ENCODE results near the gene PLCXD3. TPM values are rescaled to one million over a fixed set of nuclear protein-coding genes. Genes with fewer than 3 reads are reported as not detected.

Gene PLCXD3
- polyA plus RNA-seq, 1 donor (not counting 4 experiments of a cell fraction or from before 2014, with no cell fraction given), result not detected

- Histone ChIP-seq H3K4me2 (ENCODE audit: control insufficient read depth, extremely low read depth, insufficient read depth, low read depth, low read length) (no peak overlapping the region), H3K4me1 (ENCODE audit: control insufficient read depth, extremely low read depth, insufficient read depth, low read length) (no peaks in the 10 kb centered on the region), H2AFZ (ENCODE audit: control insufficient read depth, low read length) (no peak overlapping the region), H3K9ac (ENCODE audit: control insufficient read depth, extremely low read depth, insufficient read depth, low read length) (no peak overlapping the region), H3K9me3 (ENCODE audit: control insufficient read depth, low read depth, low read length) (no peaks in the 10 kb centered on the region), H3K36me3 (ENCODE audit: control insufficient read depth in 2 of 2, extremely low read depth in 1 of 2, insufficient read depth in 2 of 2, low read length in 2 of 2) (no peaks in the 10 kb centered on the region), H3K79me2 (ENCODE audit: control insufficient read depth, insufficient read depth, low read length) (no peaks in the 10 kb centered on the region), H3K4me3 (ENCODE audit: control insufficient read depth in 2 of 3, extremely low read depth in 1 of 3, insufficient read depth in 2 of 3, low read depth in 1 of 3, low read length in 3 of 3) (no peak overlapping the region), H3K27me3 (ENCODE audit: control insufficient read depth, extremely low read depth, insufficient read depth, low read length) (no peaks in the 10 kb centered on the region), H3K9me1 (ENCODE audit: control insufficient read depth, extremely low read depth, insufficient read depth, low read length) (no peaks in the 10 kb centered on the region), H3K27ac (ENCODE audit: control insufficient read depth, insufficient read depth, low read length) (no peak overlapping the region), H4K20me1 (ENCODE audit: control insufficient read depth, extremely low read depth, insufficient read depth, low read length) (no peaks in the 10 kb centered on the region)
- dilution Hi-C loops (cut with MboI; ENCODE audit: extremely low pct_ligation_motif_present, low sequenced_read_pairs), result no loop called here
- TF ChIP-seq EZH2 (IDR thresholded peaks at IDR 0.05; ENCODE audit: low read length), result no peak
- DNase-seq (ENCODE audit: low read depth, low spot score) (no peak), FAIRE-seq (no peak)
Observed at GRCh38 chr5:41432481-41433253, 77.7 kb downstream of the PLCXD3 start.

- Histone ChIP-seq H3K9me3 (ENCODE audit: control insufficient read depth, low read depth, low read length) (no peaks in the 10 kb centered on the region), H3K4me1 (ENCODE audit: control insufficient read depth, extremely low read depth, insufficient read depth, low read length) (no peaks in the 10 kb centered on the region), H3K9ac (ENCODE audit: control insufficient read depth, extremely low read depth, insufficient read depth, low read length) (no peak overlapping the region), H3K79me2 (ENCODE audit: control insufficient read depth, insufficient read depth, low read length) (no peaks in the 10 kb centered on the region), H3K4me2 (ENCODE audit: control insufficient read depth, extremely low read depth, insufficient read depth, low read depth, low read length) (no peak overlapping the region), H4K20me1 (ENCODE audit: control insufficient read depth, extremely low read depth, insufficient read depth, low read length) (no peaks in the 10 kb centered on the region), H3K27ac (ENCODE audit: control insufficient read depth, insufficient read depth, low read length) (no peak overlapping the region), H2AFZ (ENCODE audit: control insufficient read depth, low read length) (no peak overlapping the region), H3K4me3 (ENCODE audit: control insufficient read depth in 2 of 3, extremely low read depth in 1 of 3, insufficient read depth in 2 of 3, low read depth in 1 of 3, low read length in 3 of 3) (no peak overlapping the region), H3K9me1 (ENCODE audit: control insufficient read depth, extremely low read depth, insufficient read depth, low read length) (no peaks in the 10 kb centered on the region), H3K27me3 (ENCODE audit: control insufficient read depth, extremely low read depth, insufficient read depth, low read length) (no peaks in the 10 kb centered on the region), H3K36me3 (ENCODE audit: control insufficient read depth in 2 of 2, extremely low read depth in 1 of 2, insufficient read depth in 2 of 2, low read length in 2 of 2) (no peaks in the 10 kb centered on the region)
- dilution Hi-C loops (cut with MboI; ENCODE audit: extremely low pct_ligation_motif_present, low sequenced_read_pairs), result no loop called here
- DNase-seq (ENCODE audit: low read depth, low spot score) (no peak), FAIRE-seq (no peak)
- TF ChIP-seq EZH2 (IDR thresholded peaks at IDR 0.05; ENCODE audit: low read length) (no peak), CTCF (optimal IDR thresholded peaks at IDR 0.05 in 1 of 3, IDR thresholded peaks at IDR 0.05 in 1 of 3, conservative IDR thresholded peaks at IDR 0.05 in 1 of 3; ENCODE audit: extremely low read depth in 1 of 3, insufficient read depth in 2 of 3, low read length in 3 of 3) (no peak)
Observed at GRCh38 chr5:41427505-41427904, 82.9 kb downstream of the PLCXD3 start.
